K562 (cell line): ENCODE data around the gene TMEM50B. TPM values are rescaled to one million over a fixed set of nuclear protein-coding genes. Genes with fewer than 3 reads are reported as not detected.

Experiments used
- CHCHD3 ChIP-seq: fragments of 250-450 bp; sonication (Bioruptor Pico); IDR thresholded peaks from 2 replicates; pipeline ENCODE4 v2.1.2; 2022; ENCODE audit warnings: mild to moderate bottlenecking
- DNMT1 ChIP-seq: fragments of 450-650 bp; IDR thresholded peaks from 2 replicates; pipeline ENCODE4 v1.6.1; 2016; ENCODE audit warnings: antibody characterized with exemption, mild to moderate bottlenecking
- MCM7 ChIP-seq, 2 experiments: fragments of 450-650 bp; IDR thresholded peaks; 2 replicates each; pipeline ENCODE4 v1.6.1; 2016 to 2018
- NFIC ChIP-seq: fragments of 450-650 bp; IDR thresholded peaks from 2 replicates; pipeline ENCODE4 v1.6.1; 2017; ENCODE audit warnings: mild to moderate bottlenecking, inconsistent platforms
- RCOR1 ChIP-seq, 2 experiments: IDR thresholded peaks; 2 replicates each; pipeline ENCODE4 v1.6.1; 2012; ENCODE audit warnings: low read depth in 2 of 2, low read length in 2 of 2, borderline replicate concordance in 1 of 2, improper control_type of control experiment in 1 of 2
- SMARCA4 ChIP-seq: fragments of 450-650 bp; IDR thresholded peaks from 2 replicates; pipeline ENCODE4 v1.6.1; 2016
- TAL1 ChIP-seq: fragments of 450-650 bp; IDR thresholded peaks from 2 replicates; pipeline ENCODE4 v1.6.1; 2016; ENCODE audit warnings: mild to moderate bottlenecking
- ZNF311 ChIP-seq: fragments of 250-450 bp; sonication (Bioruptor Pico); IDR thresholded peaks from 2 replicates; pipeline ENCODE4 v1.4.0; 2020; ENCODE audit warnings: mild to moderate bottlenecking, moderate library complexity
- polyA plus RNA-seq, 8 experiments: library from polyadenylated mRNA; depleted of rRNA in 4 of 8; stranded (reverse) in 5 of 8; unstranded in 3 of 8; fragments of >200 nt; fragmentation: Nextera tagmentation in 2 of 8; fragmentation: Illumina TruSeq in 1 of 8; extraction: Ambion mirVana in 2 of 8; extraction: Trizol in 1 of 8; gene quantifications; 2 replicates each; pipeline versions ENCODE4 v1.2.1 to v1.2.3, GENCODE V29; 2011 to 2014; ENCODE audit warnings: inconsistent platforms in 1 of 8, missing spikeins in 1 of 8
- total RNA-seq, 7 experiments: library from RNA; depleted of rRNA in 6 of 7; stranded (reverse); fragments of >200 nt in 6 of 7; fragmentation: Illumina TruSeq in 2 of 7; extraction: Trizol in 2 of 7; gene quantifications; 2 replicates each; pipeline versions ENCODE4 v1.2.1 to v1.2.3, GENCODE V29; 2011 to 2021; ENCODE audit warnings: low replicate concordance in 1 of 7
- TF ChIP-seq, protein P1 (sequence below): sonication (generic); formaldehyde crosslinking; IDR thresholded peaks from 2 replicates; pipeline ENCODE4 v1.8.0; 2023; ENCODE audit warnings: mild to moderate bottlenecking, missing genetic modification reagents
- TF ChIP-seq, protein P2 (sequence below): fragments of 450-650 bp; formaldehyde crosslinking; IDR thresholded peaks from 2 replicates; pipeline ENCODE4 v1.4.0; 2020; ENCODE audit warnings: mild to moderate bottlenecking, moderate library complexity
- TF ChIP-seq, protein P3 (sequence below): sonication (generic); formaldehyde crosslinking; IDR thresholded peaks from 2 replicates; pipeline ENCODE4 v1.9.0; 2022; ENCODE audit warnings: mild to moderate bottlenecking, missing genetic modification reagents
- TF ChIP-seq, protein P4 (sequence below): fragments of 250-450 bp; sonication (Bioruptor Pico); IDR thresholded peaks from 2 replicates; pipeline ENCODE4 v1.5.0; 2021
- TF ChIP-seq, protein P5 (sequence below): fragments of 250-450 bp; sonication (Bioruptor Pico); IDR thresholded peaks from 2 replicates; pipeline ENCODE4 v1.8.0; 2022; ENCODE audit warnings: moderate library complexity, mild to moderate bottlenecking, inconsistent platforms
- TF ChIP-seq, protein P6 (sequence below): fragments of 450-650 bp; formaldehyde crosslinking; IDR thresholded peaks from 2 replicates; pipeline ENCODE4 v1.4.0; 2020; ENCODE audit warnings: mild to moderate bottlenecking, moderate library complexity
- TF ChIP-seq, protein P7 (sequence below): IDR thresholded peaks from 3 replicates; pipeline ENCODE4 v1.6.1; 2011; ENCODE audit warnings: borderline replicate concordance, mild to moderate bottlenecking, moderate library complexity; ENCODE audit not compliant: insufficient read length; ENCODE audit errors: extremely low read depth

TMEM50B gene
- total and polyA plus RNA-seq, 9 of the 15 experiments (the other 6 are each of a cell fraction or from before 2014, with no cell fraction given) = 20.5 to 64.6 (median 28.9) TPM

DNA sequence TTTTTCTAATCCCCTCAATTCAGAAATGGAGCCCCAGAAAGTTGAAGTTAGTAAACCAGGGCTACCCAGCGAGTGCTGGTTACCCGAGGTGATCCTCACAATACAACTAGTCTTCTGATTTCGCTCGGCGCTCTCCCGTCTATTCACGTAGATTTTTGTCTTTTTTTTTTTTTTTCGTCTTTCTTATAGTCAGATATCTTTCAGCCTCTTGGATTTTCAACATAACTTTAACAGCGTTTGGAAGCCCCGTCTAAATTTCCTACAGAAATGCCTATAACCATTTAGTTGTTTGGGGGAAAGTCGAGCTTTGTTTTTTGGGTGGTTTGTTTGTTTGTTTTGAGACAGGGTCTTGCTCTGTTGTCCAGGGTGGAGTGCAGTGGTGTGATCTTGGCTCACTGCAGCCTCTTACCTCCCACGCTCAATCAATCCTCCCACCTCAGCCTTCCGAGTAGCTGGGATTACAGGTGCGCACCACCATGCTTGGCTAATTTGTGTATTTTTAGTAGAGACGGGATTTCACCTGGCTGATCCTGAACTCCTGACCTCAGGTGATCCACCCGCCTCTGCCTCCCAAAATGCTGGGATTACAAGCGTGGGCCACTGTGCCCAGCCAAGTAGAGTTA is 818 bp upstream of the TMEM50B start (continued):
- TF ChIP-seq, protein P1, sequence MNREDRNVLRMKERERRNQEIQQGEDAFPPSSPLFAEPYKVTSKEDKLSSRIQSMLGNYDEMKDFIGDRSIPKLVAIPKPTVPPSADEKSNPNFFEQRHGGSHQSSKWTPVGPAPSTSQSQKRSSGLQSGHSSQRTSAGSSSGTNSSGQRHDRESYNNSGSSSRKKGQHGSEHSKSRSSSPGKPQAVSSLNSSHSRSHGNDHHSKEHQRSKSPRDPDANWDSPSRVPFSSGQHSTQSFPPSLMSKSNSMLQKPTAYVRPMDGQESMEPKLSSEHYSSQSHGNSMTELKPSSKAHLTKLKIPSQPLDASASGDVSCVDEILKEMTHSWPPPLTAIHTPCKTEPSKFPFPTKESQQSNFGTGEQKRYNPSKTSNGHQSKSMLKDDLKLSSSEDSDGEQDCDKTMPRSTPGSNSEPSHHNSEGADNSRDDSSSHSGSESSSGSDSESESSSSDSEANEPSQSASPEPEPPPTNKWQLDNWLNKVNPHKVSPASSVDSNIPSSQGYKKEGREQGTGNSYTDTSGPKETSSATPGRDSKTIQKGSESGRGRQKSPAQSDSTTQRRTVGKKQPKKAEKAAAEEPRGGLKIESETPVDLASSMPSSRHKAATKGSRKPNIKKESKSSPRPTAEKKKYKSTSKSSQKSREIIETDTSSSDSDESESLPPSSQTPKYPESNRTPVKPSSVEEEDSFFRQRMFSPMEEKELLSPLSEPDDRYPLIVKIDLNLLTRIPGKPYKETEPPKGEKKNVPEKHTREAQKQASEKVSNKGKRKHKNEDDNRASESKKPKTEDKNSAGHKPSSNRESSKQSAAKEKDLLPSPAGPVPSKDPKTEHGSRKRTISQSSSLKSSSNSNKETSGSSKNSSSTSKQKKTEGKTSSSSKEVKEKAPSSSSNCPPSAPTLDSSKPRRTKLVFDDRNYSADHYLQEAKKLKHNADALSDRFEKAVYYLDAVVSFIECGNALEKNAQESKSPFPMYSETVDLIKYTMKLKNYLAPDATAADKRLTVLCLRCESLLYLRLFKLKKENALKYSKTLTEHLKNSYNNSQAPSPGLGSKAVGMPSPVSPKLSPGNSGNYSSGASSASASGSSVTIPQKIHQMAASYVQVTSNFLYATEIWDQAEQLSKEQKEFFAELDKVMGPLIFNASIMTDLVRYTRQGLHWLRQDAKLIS = no peak
- no peak for TF ChIP-seq RCOR1 (IDR thresholded peaks at IDR 0.05; ENCODE audit: borderline replicate concordance in 1 of 2, low read depth in 2 of 2, low read length in 2 of 2)
- TF ChIP-seq, protein P2, sequence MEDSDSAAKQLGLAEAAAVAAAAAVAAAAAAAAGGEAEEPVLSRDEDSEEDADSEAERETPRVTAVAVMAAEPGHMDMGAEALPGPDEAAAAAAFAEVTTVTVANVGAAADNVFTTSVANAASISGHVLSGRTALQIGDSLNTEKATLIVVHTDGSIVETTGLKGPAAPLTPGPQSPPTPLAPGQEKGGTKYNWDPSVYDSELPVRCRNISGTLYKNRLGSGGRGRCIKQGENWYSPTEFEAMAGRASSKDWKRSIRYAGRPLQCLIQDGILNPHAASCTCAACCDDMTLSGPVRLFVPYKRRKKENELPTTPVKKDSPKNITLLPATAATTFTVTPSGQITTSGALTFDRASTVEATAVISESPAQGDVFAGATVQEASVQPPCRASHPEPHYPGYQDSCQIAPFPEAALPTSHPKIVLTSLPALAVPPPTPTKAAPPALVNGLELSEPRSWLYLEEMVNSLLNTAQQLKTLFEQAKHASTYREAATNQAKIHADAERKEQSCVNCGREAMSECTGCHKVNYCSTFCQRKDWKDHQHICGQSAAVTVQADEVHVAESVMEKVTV (CRISPR knock-in tag) = 0 out of 2 replicates have a peak, but pooled peaks have one; percentile 2
- no peak for TF ChIP-seq TAL1
- no peak for TF ChIP-seq MCM7 (IDR thresholded peaks at IDR 0.05)
- TF ChIP-seq ZNF311 = no peak
- TF ChIP-seq, protein P3, sequence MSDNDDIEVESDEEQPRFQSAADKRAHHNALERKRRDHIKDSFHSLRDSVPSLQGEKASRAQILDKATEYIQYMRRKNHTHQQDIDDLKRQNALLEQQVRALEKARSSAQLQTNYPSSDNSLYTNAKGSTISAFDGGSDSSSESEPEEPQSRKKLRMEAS (CRISPR knock-in tag) = no peak
- TF ChIP-seq NFIC = no peak
- TF ChIP-seq, protein P4, sequence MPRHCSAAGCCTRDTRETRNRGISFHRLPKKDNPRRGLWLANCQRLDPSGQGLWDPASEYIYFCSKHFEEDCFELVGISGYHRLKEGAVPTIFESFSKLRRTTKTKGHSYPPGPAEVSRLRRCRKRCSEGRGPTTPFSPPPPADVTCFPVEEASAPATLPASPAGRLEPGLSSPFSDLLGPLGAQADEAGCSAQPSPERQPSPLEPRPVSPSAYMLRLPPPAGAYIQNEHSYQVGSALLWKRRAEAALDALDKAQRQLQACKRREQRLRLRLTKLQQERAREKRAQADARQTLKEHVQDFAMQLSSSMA (CRISPR knock-in tag) = no peak
- TF ChIP-seq SMARCA4 = peak; percentile 34; the same call in 1 of the 2 replicates
- TF ChIP-seq, protein P5, sequence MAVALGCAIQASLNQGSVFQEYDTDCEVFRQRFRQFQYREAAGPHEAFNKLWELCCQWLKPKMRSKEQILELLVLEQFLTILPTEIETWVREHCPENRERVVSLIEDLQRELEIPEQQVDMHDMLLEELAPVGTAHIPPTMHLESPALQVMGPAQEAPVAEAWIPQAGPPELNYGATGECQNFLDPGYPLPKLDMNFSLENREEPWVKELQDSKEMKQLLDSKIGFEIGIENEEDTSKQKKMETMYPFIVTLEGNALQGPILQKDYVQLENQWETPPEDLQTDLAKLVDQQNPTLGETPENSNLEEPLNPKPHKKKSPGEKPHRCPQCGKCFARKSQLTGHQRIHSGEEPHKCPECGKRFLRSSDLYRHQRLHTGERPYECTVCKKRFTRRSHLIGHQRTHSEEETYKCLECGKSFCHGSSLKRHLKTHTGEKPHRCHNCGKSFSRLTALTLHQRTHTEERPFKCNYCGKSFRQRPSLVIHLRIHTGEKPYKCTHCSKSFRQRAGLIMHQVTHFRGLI (CRISPR knock-in tag) = no peak
- TF ChIP-seq, protein P6, sequence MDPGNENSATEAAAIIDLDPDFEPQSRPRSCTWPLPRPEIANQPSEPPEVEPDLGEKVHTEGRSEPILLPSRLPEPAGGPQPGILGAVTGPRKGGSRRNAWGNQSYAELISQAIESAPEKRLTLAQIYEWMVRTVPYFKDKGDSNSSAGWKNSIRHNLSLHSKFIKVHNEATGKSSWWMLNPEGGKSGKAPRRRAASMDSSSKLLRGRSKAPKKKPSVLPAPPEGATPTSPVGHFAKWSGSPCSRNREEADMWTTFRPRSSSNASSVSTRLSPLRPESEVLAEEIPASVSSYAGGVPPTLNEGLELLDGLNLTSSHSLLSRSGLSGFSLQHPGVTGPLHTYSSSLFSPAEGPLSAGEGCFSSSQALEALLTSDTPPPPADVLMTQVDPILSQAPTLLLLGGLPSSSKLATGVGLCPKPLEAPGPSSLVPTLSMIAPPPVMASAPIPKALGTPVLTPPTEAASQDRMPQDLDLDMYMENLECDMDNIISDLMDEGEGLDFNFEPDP (CRISPR knock-in tag) = no peak
- no peak for TF ChIP-seq CHCHD3
- TF ChIP-seq, protein P7, sequence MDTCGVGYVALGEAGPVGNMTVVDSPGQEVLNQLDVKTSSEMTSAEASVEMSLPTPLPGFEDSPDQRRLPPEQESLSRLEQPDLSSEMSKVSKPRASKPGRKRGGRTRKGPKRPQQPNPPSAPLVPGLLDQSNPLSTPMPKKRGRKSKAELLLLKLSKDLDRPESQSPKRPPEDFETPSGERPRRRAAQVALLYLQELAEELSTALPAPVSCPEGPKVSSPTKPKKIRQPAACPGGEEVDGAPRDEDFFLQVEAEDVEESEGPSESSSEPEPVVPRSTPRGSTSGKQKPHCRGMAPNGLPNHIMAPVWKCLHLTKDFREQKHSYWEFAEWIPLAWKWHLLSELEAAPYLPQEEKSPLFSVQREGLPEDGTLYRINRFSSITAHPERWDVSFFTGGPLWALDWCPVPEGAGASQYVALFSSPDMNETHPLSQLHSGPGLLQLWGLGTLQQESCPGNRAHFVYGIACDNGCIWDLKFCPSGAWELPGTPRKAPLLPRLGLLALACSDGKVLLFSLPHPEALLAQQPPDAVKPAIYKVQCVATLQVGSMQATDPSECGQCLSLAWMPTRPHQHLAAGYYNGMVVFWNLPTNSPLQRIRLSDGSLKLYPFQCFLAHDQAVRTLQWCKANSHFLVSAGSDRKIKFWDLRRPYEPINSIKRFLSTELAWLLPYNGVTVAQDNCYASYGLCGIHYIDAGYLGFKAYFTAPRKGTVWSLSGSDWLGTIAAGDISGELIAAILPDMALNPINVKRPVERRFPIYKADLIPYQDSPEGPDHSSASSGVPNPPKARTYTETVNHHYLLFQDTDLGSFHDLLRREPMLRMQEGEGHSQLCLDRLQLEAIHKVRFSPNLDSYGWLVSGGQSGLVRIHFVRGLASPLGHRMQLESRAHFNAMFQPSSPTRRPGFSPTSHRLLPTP = no peak
- no peak for TF ChIP-seq DNMT1
